Endodermal cell (in vitro differentiated cells): ENCODE results near the gene MEGF8. TPM values are rescaled to one million over a fixed set of nuclear protein-coding genes. Genes with fewer than 3 reads are reported as not detected.
A peak's percentile ranks its signal among the peaks of the same experiment; 100 is the strongest.

Experiments used
- DNase-seq: peaks from one replicate; pipeline ENCODE4 v3.0.0-alpha.2; 2017
- H3K27ac ChIP-seq: 2 replicates; pipeline ENCODE4 v1.5.1; 2013; ENCODE audit warnings: mild to moderate bottlenecking, low read depth, low read length, moderate library complexity
- H3K27me3 ChIP-seq: 2 replicates; pipeline ENCODE4 v1.6.1; 2013; ENCODE audit warnings: mild to moderate bottlenecking, low read length, moderate library complexity; ENCODE audit not compliant: insufficient read depth, control insufficient read depth, poor library complexity, severe bottlenecking
- H3K36me3 ChIP-seq: 2 replicates; pipeline ENCODE4 v1.7.0; 2013; ENCODE audit warnings: mild to moderate bottlenecking, low read length, moderate library complexity; ENCODE audit not compliant: control insufficient read depth, insufficient read depth
- H3K4me1 ChIP-seq: one replicate; pipeline ENCODE4 v1.7.0; 2013; ENCODE audit warnings: low read length; ENCODE audit not compliant: control insufficient read depth, insufficient read depth
- H3K4me3 ChIP-seq: 2 replicates; pipeline ENCODE4 v1.5.1; 2013; ENCODE audit warnings: mild to moderate bottlenecking, low read length, moderate library complexity
- H3K9ac ChIP-seq: 2 replicates; pipeline ENCODE4 v1.6.1; 2013; ENCODE audit warnings: mild to moderate bottlenecking, low read length, moderate library complexity; ENCODE audit not compliant: poor library complexity, severe bottlenecking; ENCODE audit errors: extremely low read depth
- H3K9me3 ChIP-seq: 2 replicates; pipeline ENCODE4 v1.6.1; 2013; ENCODE audit warnings: mild to moderate bottlenecking, low read length, moderate library complexity; ENCODE audit not compliant: control insufficient read depth
- H3K27ac Mint-ChIP-seq: 2 replicates; pipeline ENCODE4 v1.8.0; 2020; ENCODE audit warnings: mixed read lengths
- H3K27me3 Mint-ChIP-seq: 2 replicates; pipeline ENCODE4 v1.8.0; 2021; ENCODE audit warnings: mild to moderate bottlenecking, mixed read lengths; ENCODE audit not compliant: insufficient read depth
- H3K36me3 Mint-ChIP-seq: 2 replicates; pipeline ENCODE4 v1.8.0; 2020; ENCODE audit warnings: low read depth, mixed read lengths
- H3K4me1 Mint-ChIP-seq: 2 replicates; pipeline ENCODE4 v1.8.0; 2020; ENCODE audit warnings: mixed read lengths
- H3K4me3 Mint-ChIP-seq: 2 replicates; pipeline ENCODE4 v1.8.0; 2020; ENCODE audit warnings: mild to moderate bottlenecking, moderate library complexity, mixed read lengths
- H3K9me3 Mint-ChIP-seq: 2 replicates; pipeline ENCODE4 v1.8.0; 2020; ENCODE audit warnings: mild to moderate bottlenecking, mixed read lengths
- CTCF ChIP-seq: fragments of 200-600 bp; sonication (generic); conservative IDR thresholded peaks from 2 replicates; pipeline ENCODE4 v1.5.0; 2021; ENCODE audit warnings: antibody characterized with exemption, mild to moderate bottlenecking
- WGBS, 2 experiments: methylation state at CpG; one replicate each; pipeline versions ENCODE4 v1.1.5 to v1.1.7; 2013; ENCODE audit warnings: missing lambda C conversion rate in 2 of 2, mixed read lengths in 1 of 2; ENCODE audit not compliant: insufficient coverage in 1 of 2, insufficient read length in 1 of 2; 5-methylcytosine and 5-hydroxymethylcytosine counted together
- total RNA-seq, 2 donors: library from RNA; stranded (reverse); fragmentation: NEBNext Ultra II Directional in 1 of 2; extraction: Animal tissue kit (Norgen Biotek cat#: 25700) in 1 of 2; gene quantifications; 2 replicates in 1 of 2; 3 replicates in 1 of 2; pipeline ENCODE4 v1.2.1, GENCODE V29; 2021

The MEGF8 gene
- total RNA-seq, 2 donors from 2014 or later = 48.0 to 51.4 TPM

GRCh38 chr19:42289556-42290041 is 35.8 kb upstream of the MEGF8 start:
- Histone ChIP-seq H3K4me1 (no peaks in the 10 kb centered on the region), H3K9me3 (no peaks in the 10 kb centered on the region), H3K4me3 (no peak overlapping the region), H3K36me3 (peaks cover 70% of the 10 kb centered on the region), H3K27me3 (no peaks in the 10 kb centered on the region), H3K27ac (no peak overlapping the region), H3K9ac (no peak overlapping the region)
- 97 to 100% methylated on average over 4 to 8 of the region's 8 CpGs for WGBS, 2 experiments
- Mint-ChIP-seq H3K9me3 (no peaks in the 10 kb centered on the region), H3K27ac (no peak overlapping the region), H3K27me3 (no peaks in the 10 kb centered on the region), H3K4me3 (no peak overlapping the region), H3K36me3 (peaks cover 41% of the 10 kb centered on the region), H3K4me1 (peaks cover 13% of the 10 kb centered on the region)
- no peak for DNase-seq
- no peak for TF ChIP-seq CTCF

- Mint-ChIP-seq H3K4me1 (peaks cover 8% of the 10 kb centered on the region), H3K27me3 (no peaks in the 10 kb centered on the region), H3K36me3 (peaks cover 42% of the 10 kb centered on the region), H3K9me3 (no peaks in the 10 kb centered on the region), H3K27ac (no peak overlapping the region), H3K4me3 (no peak overlapping the region)
- DNase-seq = no peak
- no peak overlapping the region for H3K4me3 ChIP-seq
- H3K4me1 ChIP-seq = no peaks in the 10 kb centered on the region
- H3K27me3 ChIP-seq = no peaks in the 10 kb centered on the region
- 95 to 100% methylated on average over 2 to 13 of the region's 13 CpGs for WGBS, 2 experiments
- no peaks in the 10 kb centered on the region for H3K9me3 ChIP-seq
- no peak for TF ChIP-seq CTCF
- peaks cover 70% of the 10 kb centered on the region for H3K36me3 ChIP-seq
- no peak overlapping the region for H3K9ac ChIP-seq
- no peak overlapping the region for H3K27ac ChIP-seq
These were observed 35.3 kb upstream of the MEGF8 start for GRCh38 chr19:42290136-42290522.

- Mint-ChIP-seq H3K36me3 (peaks cover 45% of the 10 kb centered on the region), H3K4me1 (peaks cover 7% of the 10 kb centered on the region), H3K27me3 (no peaks in the 10 kb centered on the region), H3K9me3 (no peaks in the 10 kb centered on the region), H3K4me3 (no peak overlapping the region), H3K27ac (no peak overlapping the region)
- Histone ChIP-seq H3K4me1 (no peaks in the 10 kb centered on the region), H3K27ac (no peak overlapping the region), H3K4me3 (no peak overlapping the region), H3K27me3 (no peaks in the 10 kb centered on the region), H3K9ac (no peak overlapping the region), H3K36me3 (peaks cover 70% of the 10 kb centered on the region), H3K9me3 (no peaks in the 10 kb centered on the region)
- TF ChIP-seq CTCF = peak; percentile 63
- 94 to 96% methylated on average over 19 to 31 of the region's 31 CpGs for WGBS, 2 experiments
- peak; percentile 66 for DNase-seq
These were observed 34.7 kb upstream of the MEGF8 start for GRCh38 chr19:42290523-42291434.
